IMR-90 (cell line): Measurements from ENCODE around the gene TNFRSF4. TPM values are rescaled to one million over a fixed set of nuclear protein-coding genes. Genes with fewer than 3 reads are reported as not detected.

Source experiments
- ATAC-seq: fragments of 200-7000 bp; cut with Tn5 transposase; 2 replicates; pipeline ENCODE4 v1.9.1; 2020; ENCODE audit warnings: low read depth, mild to moderate bottlenecking, moderate library complexity
- BruUV-seq: library from RNA; stranded (reverse); fragments of 400-500 nt; replicated peaks from 2 replicates; lab custom pipeline; 2021; lab: Mats Ljungman, UMichigan
- CTCF ChIA-PET: fragments of 300-600 bp; formaldehyde crosslinking; extraction: SDS; loops from one replicate; lab custom pipeline; 2021; ENCODE audit warnings: antibody characterized with exemption; lab: Yijun Ruan, JAX
- POLR2A ChIA-PET: fragments of 300-600 bp; sonication (Branson Sonifier 250); formaldehyde crosslinking; loops from one replicate; lab custom pipeline; 2022; ENCODE audit warnings: antibody characterized with exemption; ENCODE audit not compliant: unreplicated experiment; lab: Charles Lee
- DNase-seq: peaks from one replicate; pipeline ENCODE4 v3.0.0; 2013
- H2AFZ ChIP-seq: replicated peaks from 2 replicates; pipeline ENCODE3; 2013; ENCODE audit warnings: low read length, mild to moderate bottlenecking; ENCODE audit not compliant: poor library complexity
- H2AK5ac ChIP-seq: 2 replicates; pipeline ENCODE4 v1.6.1; 2013; ENCODE audit warnings: low read depth, low read length, inconsistent platforms
- H2AK9ac ChIP-seq: replicated peaks from 2 replicates; pipeline ENCODE3; 2013; ENCODE audit warnings: mild to moderate bottlenecking, low read depth, low read length, moderate library complexity; ENCODE audit not compliant: poor library complexity
- H2BK120ac ChIP-seq: 2 replicates; pipeline ENCODE4 v1.6.1; 2013; ENCODE audit warnings: low read depth, low read length, inconsistent platforms
- H2BK15ac ChIP-seq: 3 replicates; pipeline ENCODE4 v1.6.1; 2013; ENCODE audit warnings: low read depth, low read length, inconsistent platforms
- H2BK20ac ChIP-seq: 2 replicates; pipeline ENCODE4 v1.6.1; 2013; ENCODE audit warnings: low read depth, mild to moderate bottlenecking, inconsistent platforms, low read length, moderate library complexity
- H2BK5ac ChIP-seq: 2 replicates; pipeline ENCODE4 v1.6.1; 2013; ENCODE audit warnings: mild to moderate bottlenecking, low read depth, low read length, inconsistent platforms; ENCODE audit not compliant: poor library complexity, severe bottlenecking
- H3K14ac ChIP-seq: replicated peaks from 2 replicates; pipeline ENCODE4 v1.6.1; 2013; ENCODE audit warnings: low read depth, low read length, inconsistent platforms
- H3K18ac ChIP-seq: 2 replicates; pipeline ENCODE4 v1.6.1; 2013; ENCODE audit warnings: low read depth, low read length, control low read depth
- H3K23ac ChIP-seq: 2 replicates; pipeline ENCODE4 v1.6.1; 2013; ENCODE audit warnings: low read depth, low read length, inconsistent platforms
- H3K27ac ChIP-seq: 2 replicates; pipeline ENCODE4 v1.5.1; 2013; ENCODE audit warnings: mild to moderate bottlenecking, control low read depth, low read length; ENCODE audit not compliant: insufficient read depth
- H3K27me3 ChIP-seq: 2 replicates; pipeline ENCODE4 v1.6.1; 2013; ENCODE audit warnings: low read length; ENCODE audit not compliant: control insufficient read depth, insufficient read depth
- H3K36me3 ChIP-seq: 2 replicates; pipeline ENCODE4 v1.6.1; 2013; ENCODE audit warnings: low read length, mixed read lengths; ENCODE audit not compliant: control insufficient read depth, insufficient read depth
- H3K4ac ChIP-seq: 2 replicates; pipeline ENCODE4 v1.6.1; 2013; ENCODE audit warnings: low read depth, low read length, inconsistent platforms
- H3K4me1 ChIP-seq: 2 replicates; pipeline ENCODE4 v1.6.1; 2013; ENCODE audit warnings: low read length, mixed read lengths; ENCODE audit not compliant: control insufficient read depth, insufficient read depth
- H3K4me2 ChIP-seq: 2 replicates; pipeline ENCODE4 v1.6.1; 2013; ENCODE audit warnings: low read depth, mild to moderate bottlenecking, control low read depth, low read length, moderate library complexity
- H3K4me3 ChIP-seq: 2 replicates; pipeline ENCODE4 v1.5.1; 2013; ENCODE audit warnings: low read depth, mild to moderate bottlenecking, control low read depth, low read length, moderate library complexity; ENCODE audit not compliant: insufficient read depth
- H3K56ac ChIP-seq: 2 replicates; pipeline ENCODE4 v1.6.1; 2013; ENCODE audit warnings: low read length, inconsistent platforms; ENCODE audit not compliant: insufficient read depth; ENCODE audit errors: extremely low read depth
- H3K79me1 ChIP-seq, 2 experiments: 2 replicates each; pipeline ENCODE4 v1.6.1; 2013; ENCODE audit warnings: low read length in 2 of 2, inconsistent platforms in 1 of 2, low read depth in 1 of 2
- H3K9ac ChIP-seq: 2 replicates; pipeline ENCODE4 v1.6.1; 2013; ENCODE audit warnings: low read depth, low read length, control low read depth
- H3K9me1 ChIP-seq: 2 replicates; pipeline ENCODE4 v1.6.1; 2013; ENCODE audit warnings: low read length, inconsistent platforms; ENCODE audit not compliant: insufficient read depth
- H3K9me3 ChIP-seq: 2 replicates; pipeline ENCODE4 v1.6.1; 2013; ENCODE audit warnings: low read length; ENCODE audit not compliant: control insufficient read depth, insufficient read depth
- H4K20me1 ChIP-seq: 2 replicates; pipeline ENCODE4 v1.6.1; 2013; ENCODE audit warnings: low read length, inconsistent platforms; ENCODE audit not compliant: insufficient read depth
- H4K5ac ChIP-seq: 2 replicates; pipeline ENCODE4 v1.6.1; 2013; ENCODE audit warnings: mild to moderate bottlenecking, low read depth, low read length, control low read depth
- H4K8ac ChIP-seq, 2 experiments: 2 replicates each; pipeline ENCODE4 v1.6.1; 2013; ENCODE audit warnings: low read depth in 2 of 2, low read length in 2 of 2, control low read depth in 1 of 2, inconsistent platforms in 1 of 2
- H4K91ac ChIP-seq: 2 replicates; pipeline ENCODE4 v1.6.1; 2013; ENCODE audit warnings: low read depth, low read length, inconsistent platforms; ENCODE audit not compliant: insufficient read depth
- BHLHE40 ChIP-seq: fragments of 150-350 bp; IDR thresholded peaks from 2 replicates; pipeline ENCODE4 v1.6.1; 2016; ENCODE audit warnings: mild to moderate bottlenecking, low read depth, low read length
- CEBPB ChIP-seq: IDR thresholded peaks from 2 replicates; pipeline ENCODE4 v1.6.1; 2012; ENCODE audit warnings: low read depth, low read length, improper control_type of control experiment
- CHD1 ChIP-seq: IDR thresholded peaks from 2 replicates; pipeline ENCODE4 v1.6.1; 2012; ENCODE audit warnings: low read depth, low read length, improper control_type of control experiment
- FOS ChIP-seq: fragments of 150-350 bp; IDR thresholded peaks from 2 replicates; pipeline ENCODE4 v1.6.1; 2016; ENCODE audit warnings: low read depth, low read length
- MAFK ChIP-seq: IDR thresholded peaks from 2 replicates; pipeline ENCODE4 v1.6.1; 2012; ENCODE audit warnings: low read depth, low read length, improper control_type of control experiment
- MAZ ChIP-seq: IDR thresholded peaks from 2 replicates; pipeline ENCODE4 v1.6.1; 2012; ENCODE audit warnings: low read depth, mild to moderate bottlenecking, low read length, improper control_type of control experiment, moderate library complexity, borderline replicate concordance
- MXI1 ChIP-seq: IDR thresholded peaks from 2 replicates; pipeline ENCODE4 v1.6.1; 2012; ENCODE audit warnings: low read depth, mild to moderate bottlenecking, low read length, moderate library complexity, borderline replicate concordance
- POLR2A ChIP-seq: IDR thresholded peaks from 2 replicates; pipeline ENCODE4 v1.6.1; 2012; ENCODE audit warnings: mild to moderate bottlenecking, low read depth, low read length
- RAD21 ChIP-seq: IDR thresholded peaks from 2 replicates; pipeline ENCODE4 v1.6.1; 2012; ENCODE audit warnings: low read length, improper control_type of control experiment
- RCOR1 ChIP-seq: IDR thresholded peaks from 2 replicates; pipeline ENCODE4 v1.6.1; 2012; ENCODE audit warnings: mild to moderate bottlenecking, low read length, improper control_type of control experiment; ENCODE audit not compliant: insufficient replicate concordance
- RFX5 ChIP-seq: IDR thresholded peaks from 2 replicates; pipeline ENCODE4 v1.8.0; 2012; ENCODE audit warnings: low read depth, mild to moderate bottlenecking, low read length, moderate library complexity
- SMC3 ChIP-seq: fragments of 150-350 bp; IDR thresholded peaks from 2 replicates; pipeline ENCODE4 v1.6.1; 2016; ENCODE audit warnings: low read depth, mild to moderate bottlenecking, antibody characterized with exemption, low read length, moderate library complexity
- USF2 ChIP-seq: fragments of 150-350 bp; IDR thresholded peaks from 2 replicates; pipeline ENCODE4 v1.6.1; 2017; ENCODE audit warnings: mild to moderate bottlenecking, antibody characterized with exemption, low read length, low read depth
- WGBS, 2 experiments: methylation state at CpG; one replicate each; pipeline versions ENCODE4 v1.1.5 to v1.1.7; 2013; ENCODE audit warnings: missing lambda C conversion rate in 2 of 2; ENCODE audit not compliant: insufficient read length in 1 of 2; ENCODE audit errors: extremely low coverage in 2 of 2; 5-methylcytosine and 5-hydroxymethylcytosine counted together
- dilution Hi-C: fragments of 300-500 bp; cut with HindIII; formaldehyde crosslinking; loops from one replicate; pipeline ENCODE4 v1.14.3; 2018; ENCODE audit warnings: low sequenced_read_pairs; ENCODE audit not compliant: unreplicated experiment
- in situ Hi-C: fragments of 300-500 bp; cut with MboI; formaldehyde crosslinking; loops from 3 replicates; pipeline ENCODE4 v1.14.3; 2019; ENCODE audit warnings: low sequenced_read_pairs, inconsistent platforms, mixed read lengths
- intact Hi-C: fragments of 100-400 bp; cut with micrococcal nuclease; formaldehyde crosslinking; loops from 2 replicates; pipeline ENCODE4 v1.10.0; 2022
- polyA plus RNA-seq, 3 experiments: library from polyadenylated mRNA; depleted of rRNA; stranded (reverse); fragments of >200 nt; gene quantifications; 2 replicates each; pipeline ENCODE4 v1.2.3, GENCODE V29; 2012; ENCODE audit warnings: low replicate concordance in 1 of 3
- total RNA-seq: library from RNA; depleted of rRNA; stranded (reverse); fragments of >200 nt; gene quantifications from 2 replicates; pipeline ENCODE4 v1.2.3, GENCODE V29; 2012
- TF ChIP-seq, protein P1 (sequence below): conservative IDR thresholded peaks from 2 replicates; pipeline ENCODE4 v1.5.1; 2012; ENCODE audit warnings: mild to moderate bottlenecking, low read depth, low read length, improper control_type of control experiment
- TF ChIP-seq, protein P2 (sequence below): fragments of 150-350 bp; IDR thresholded peaks from 2 replicates; pipeline ENCODE4 v1.6.1; 2016; ENCODE audit warnings: low read depth, mild to moderate bottlenecking, low read length, moderate library complexity, borderline replicate concordance

TNFRSF4 gene
- total and polyA plus RNA-seq, 2 of the 4 experiments (the other 2 are of a cell fraction) = 0.15 TPM; not detected in 1

- Histone ChIP-seq H3K14ac (no peak overlapping the region), H3K9ac (no peak overlapping the region), H2AFZ (no peak overlapping the region), H2BK120ac (no peak overlapping the region), H3K23ac (no peak overlapping the region), H3K36me3 (no peaks in the 10 kb centered on the region), H3K4ac (no peak overlapping the region), H3K27me3 (peaks cover 59% of the 10 kb centered on the region), H2AK9ac (no peak overlapping the region), H2AK5ac (no peak overlapping the region), H4K5ac (no peak overlapping the region), H3K4me1 (no peaks in the 10 kb centered on the region), H2BK15ac (no peak overlapping the region), H3K4me2 (no peak overlapping the region), H2BK5ac (no peak overlapping the region), H3K79me1 (no peaks in the 10 kb centered on the region), H4K8ac (no peak overlapping the region), H3K4me3 (no peak overlapping the region), H3K27ac (no peak overlapping the region), H4K91ac (no peak overlapping the region), H3K18ac (no peak overlapping the region), H3K9me1 (no peaks in the 10 kb centered on the region), H2BK20ac (no peak overlapping the region), H3K9me3 (peaks cover 2% of the 10 kb centered on the region), H3K56ac (no peak overlapping the region), H4K20me1 (no peaks in the 10 kb centered on the region; the same call in 1 of the 2 replicates)
- no peak for ATAC-seq
- intact Hi-C loops = no loop called here
- no peak for DNase-seq
- dilution Hi-C loops = no loop called here
- 43% methylated on average over 12 of the region's 26 CpGs; no CpG with 5 or more reads in 1 of the 2 experiments for WGBS, 2 experiments
- ChIA-PET POLR2A (no interaction called here), CTCF (no interaction called here)
- BruUV-seq = no TSS peak
- in situ Hi-C loops = no loop called here
- TF ChIP-seq FOS (no peak), SMC3 (no peak), RCOR1 (no peak), CEBPB (no peak), MXI1 (no peak), POLR2A (no peak), USF2 (no peak), CHD1 (no peak), BHLHE40 (no peak), RAD21 (no peak), MAFK (no peak), MAZ (no peak), RFX5 (no peak)
- TF ChIP-seq, protein P1, sequence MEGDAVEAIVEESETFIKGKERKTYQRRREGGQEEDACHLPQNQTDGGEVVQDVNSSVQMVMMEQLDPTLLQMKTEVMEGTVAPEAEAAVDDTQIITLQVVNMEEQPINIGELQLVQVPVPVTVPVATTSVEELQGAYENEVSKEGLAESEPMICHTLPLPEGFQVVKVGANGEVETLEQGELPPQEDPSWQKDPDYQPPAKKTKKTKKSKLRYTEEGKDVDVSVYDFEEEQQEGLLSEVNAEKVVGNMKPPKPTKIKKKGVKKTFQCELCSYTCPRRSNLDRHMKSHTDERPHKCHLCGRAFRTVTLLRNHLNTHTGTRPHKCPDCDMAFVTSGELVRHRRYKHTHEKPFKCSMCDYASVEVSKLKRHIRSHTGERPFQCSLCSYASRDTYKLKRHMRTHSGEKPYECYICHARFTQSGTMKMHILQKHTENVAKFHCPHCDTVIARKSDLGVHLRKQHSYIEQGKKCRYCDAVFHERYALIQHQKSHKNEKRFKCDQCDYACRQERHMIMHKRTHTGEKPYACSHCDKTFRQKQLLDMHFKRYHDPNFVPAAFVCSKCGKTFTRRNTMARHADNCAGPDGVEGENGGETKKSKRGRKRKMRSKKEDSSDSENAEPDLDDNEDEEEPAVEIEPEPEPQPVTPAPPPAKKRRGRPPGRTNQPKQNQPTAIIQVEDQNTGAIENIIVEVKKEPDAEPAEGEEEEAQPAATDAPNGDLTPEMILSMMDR = no peak
- TF ChIP-seq, protein P2, sequence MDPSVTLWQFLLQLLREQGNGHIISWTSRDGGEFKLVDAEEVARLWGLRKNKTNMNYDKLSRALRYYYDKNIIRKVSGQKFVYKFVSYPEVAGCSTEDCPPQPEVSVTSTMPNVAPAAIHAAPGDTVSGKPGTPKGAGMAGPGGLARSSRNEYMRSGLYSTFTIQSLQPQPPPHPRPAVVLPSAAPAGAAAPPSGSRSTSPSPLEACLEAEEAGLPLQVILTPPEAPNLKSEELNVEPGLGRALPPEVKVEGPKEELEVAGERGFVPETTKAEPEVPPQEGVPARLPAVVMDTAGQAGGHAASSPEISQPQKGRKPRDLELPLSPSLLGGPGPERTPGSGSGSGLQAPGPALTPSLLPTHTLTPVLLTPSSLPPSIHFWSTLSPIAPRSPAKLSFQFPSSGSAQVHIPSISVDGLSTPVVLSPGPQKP = no peak
Measured at GRCh38 chr1:1170215-1171091, 43.5 kb downstream of the TNFRSF4 start.
